ENCODE measurements around the gene MNDA.

MNDA gene

DNA sequence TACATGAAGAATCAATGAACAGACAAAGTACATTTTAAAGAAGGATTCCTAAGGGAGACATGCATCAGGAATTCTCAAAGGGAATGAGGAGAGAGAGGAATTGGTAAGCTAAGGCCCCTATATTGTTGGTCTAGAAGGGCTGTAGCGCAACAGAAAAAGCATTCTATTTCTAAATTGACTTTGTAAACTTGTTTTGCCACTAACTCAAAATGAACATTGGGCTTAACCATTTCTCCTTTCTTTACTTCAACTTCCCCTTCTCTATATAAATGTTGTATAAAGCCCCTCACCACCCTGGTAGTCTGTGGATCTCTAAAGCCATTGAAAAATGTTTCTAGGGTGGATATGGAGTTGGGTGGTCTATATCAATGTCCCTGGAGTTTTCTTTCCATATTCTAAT lies 29.8 kb upstream of the MNDA start:
- H3K27ac ChIP-seq (ENCODE audit: low read depth, low read length, poor library complexity, severe bottlenecking) = no peak overlapping the region
- no peak for TF ChIP-seq EZH2 (IDR thresholded peaks at IDR 0.05; ENCODE audit: borderline replicate concordance, low read length)
- TF ChIP-seq, protein P1, sequence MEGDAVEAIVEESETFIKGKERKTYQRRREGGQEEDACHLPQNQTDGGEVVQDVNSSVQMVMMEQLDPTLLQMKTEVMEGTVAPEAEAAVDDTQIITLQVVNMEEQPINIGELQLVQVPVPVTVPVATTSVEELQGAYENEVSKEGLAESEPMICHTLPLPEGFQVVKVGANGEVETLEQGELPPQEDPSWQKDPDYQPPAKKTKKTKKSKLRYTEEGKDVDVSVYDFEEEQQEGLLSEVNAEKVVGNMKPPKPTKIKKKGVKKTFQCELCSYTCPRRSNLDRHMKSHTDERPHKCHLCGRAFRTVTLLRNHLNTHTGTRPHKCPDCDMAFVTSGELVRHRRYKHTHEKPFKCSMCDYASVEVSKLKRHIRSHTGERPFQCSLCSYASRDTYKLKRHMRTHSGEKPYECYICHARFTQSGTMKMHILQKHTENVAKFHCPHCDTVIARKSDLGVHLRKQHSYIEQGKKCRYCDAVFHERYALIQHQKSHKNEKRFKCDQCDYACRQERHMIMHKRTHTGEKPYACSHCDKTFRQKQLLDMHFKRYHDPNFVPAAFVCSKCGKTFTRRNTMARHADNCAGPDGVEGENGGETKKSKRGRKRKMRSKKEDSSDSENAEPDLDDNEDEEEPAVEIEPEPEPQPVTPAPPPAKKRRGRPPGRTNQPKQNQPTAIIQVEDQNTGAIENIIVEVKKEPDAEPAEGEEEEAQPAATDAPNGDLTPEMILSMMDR (IDR thresholded peaks at IDR 0.05; ENCODE audit: low read length) = no peak
- no peaks in the 10 kb centered on the region for H4K20me1 ChIP-seq (ENCODE audit: insufficient read depth, low read length)
- no peaks in the 10 kb centered on the region for H3K4me1 ChIP-seq (ENCODE audit: insufficient read depth, low read length, severe bottlenecking)
- no peak overlapping the region for H3K4me3 ChIP-seq (ENCODE audit: low read depth, low read length, poor library complexity, severe bottlenecking)
- no peaks in the 10 kb centered on the region for H3K9me2 ChIP-seq (ENCODE audit: low read depth, low read length)
- H3K27me3 ChIP-seq (ENCODE audit: insufficient read depth, low read length) = no peaks in the 10 kb centered on the region
- no peaks in the 10 kb centered on the region for H3F3A ChIP-seq (ENCODE audit: insufficient read depth, low read length)
- H3K4me2 ChIP-seq (ENCODE audit: low read length) = no peak overlapping the region
- no peak overlapping the region for H3K9ac ChIP-seq (ENCODE audit: low read length)
- no peaks in the 10 kb centered on the region for H3K36me3 ChIP-seq (ENCODE audit: insufficient read depth, low read length)
- no peaks in the 10 kb centered on the region for H3K79me2 ChIP-seq (ENCODE audit: insufficient read depth, low read length)
- H3K9me3 ChIP-seq (ENCODE audit: low read length) = no peaks in the 10 kb centered on the region
- no peak overlapping the region for H2AFZ ChIP-seq (ENCODE audit: low read length)

DNA sequence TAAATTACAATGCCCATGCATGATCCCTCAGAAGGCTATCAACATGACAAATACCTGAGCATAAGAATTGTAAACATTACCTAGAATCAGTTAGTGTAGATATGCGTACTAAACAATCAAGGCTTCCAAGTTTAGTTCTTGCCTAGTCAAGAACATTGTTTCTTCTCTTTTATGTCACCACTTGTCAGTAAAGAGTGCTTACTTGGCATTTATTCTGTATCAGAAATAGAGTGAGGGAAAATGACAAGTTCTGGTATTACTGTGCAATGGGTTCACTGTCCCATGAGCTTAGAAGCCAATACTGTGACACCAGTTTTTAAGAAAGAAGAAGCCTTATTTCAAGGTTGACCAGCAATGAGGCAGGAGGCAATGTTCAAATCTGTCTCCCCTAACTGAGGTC lies 27.5 kb upstream of the MNDA start:
- Histone ChIP-seq H3K4me3 (ENCODE audit: low read depth, low read length, poor library complexity, severe bottlenecking) (no peak overlapping the region), H4K20me1 (ENCODE audit: insufficient read depth, low read length) (no peaks in the 10 kb centered on the region), H3K79me2 (ENCODE audit: insufficient read depth, low read length) (no peaks in the 10 kb centered on the region), H3K9me2 (ENCODE audit: low read depth, low read length) (no peaks in the 10 kb centered on the region), H3K27me3 (ENCODE audit: insufficient read depth, low read length) (no peaks in the 10 kb centered on the region), H3F3A (ENCODE audit: insufficient read depth, low read length) (no peaks in the 10 kb centered on the region), H3K27ac (ENCODE audit: low read depth, low read length, poor library complexity, severe bottlenecking) (no peak overlapping the region), H3K36me3 (ENCODE audit: insufficient read depth, low read length) (no peaks in the 10 kb centered on the region), H3K9me3 (ENCODE audit: low read length) (no peaks in the 10 kb centered on the region), H3K4me2 (ENCODE audit: low read length) (no peak overlapping the region), H3K4me1 (ENCODE audit: insufficient read depth, low read length, severe bottlenecking) (no peaks in the 10 kb centered on the region), H2AFZ (ENCODE audit: low read length) (no peak overlapping the region), H3K9ac (ENCODE audit: low read length) (no peak overlapping the region)
- TF ChIP-seq, protein P1 (IDR thresholded peaks at IDR 0.05; ENCODE audit: low read length) = no peak
- TF ChIP-seq EZH2 (IDR thresholded peaks at IDR 0.05; ENCODE audit: borderline replicate concordance, low read length) = no peak

DNA sequence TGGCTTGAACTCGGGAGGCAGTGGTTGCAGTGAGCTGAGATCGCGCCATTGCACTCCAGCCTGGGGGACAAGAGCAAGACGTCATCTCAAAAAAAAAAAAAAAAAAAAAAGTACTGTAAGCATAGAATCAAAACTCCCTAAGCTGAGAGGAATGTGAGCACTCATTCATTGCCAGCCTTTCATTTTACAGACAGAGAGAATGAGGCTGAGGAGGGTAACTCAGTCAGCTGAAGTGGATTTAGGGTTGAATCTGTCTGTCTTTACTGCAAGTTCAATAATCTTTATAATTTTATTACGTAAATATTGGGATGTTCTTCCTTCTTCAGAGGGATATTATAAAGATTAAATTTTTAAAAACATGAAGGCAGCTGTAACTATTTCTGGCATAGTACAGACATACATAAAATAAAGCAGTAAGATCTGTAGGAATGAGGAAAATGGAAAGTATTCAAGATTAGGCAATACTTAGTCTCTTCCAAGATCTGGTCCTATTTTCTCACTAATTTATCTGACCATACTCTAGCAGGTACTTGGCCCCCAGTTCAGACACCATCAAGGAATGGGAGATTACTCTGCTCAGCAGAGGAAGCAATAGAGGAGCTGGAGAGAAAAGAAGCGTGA lies 24.1 kb upstream of the MNDA start:
- Histone ChIP-seq H3K36me3 (ENCODE audit: insufficient read depth, low read length) (no peaks in the 10 kb centered on the region), H4K20me1 (ENCODE audit: insufficient read depth, low read length) (no peaks in the 10 kb centered on the region), H3F3A (ENCODE audit: insufficient read depth, low read length) (no peaks in the 10 kb centered on the region), H3K9me3 (ENCODE audit: low read length) (no peaks in the 10 kb centered on the region), H3K27me3 (ENCODE audit: insufficient read depth, low read length) (no peaks in the 10 kb centered on the region), H3K4me2 (ENCODE audit: low read length) (no peak overlapping the region), H3K9ac (ENCODE audit: low read length) (no peak overlapping the region), H3K9me2 (ENCODE audit: low read depth, low read length) (no peaks in the 10 kb centered on the region), H3K27ac (ENCODE audit: low read depth, low read length, poor library complexity, severe bottlenecking) (no peak overlapping the region), H3K4me3 (ENCODE audit: low read depth, low read length, poor library complexity, severe bottlenecking) (no peak overlapping the region), H3K4me1 (ENCODE audit: insufficient read depth, low read length, severe bottlenecking) (no peaks in the 10 kb centered on the region), H3K79me2 (ENCODE audit: insufficient read depth, low read length) (no peaks in the 10 kb centered on the region), H2AFZ (ENCODE audit: low read length) (no peak overlapping the region)
- TF ChIP-seq, protein P1 (IDR thresholded peaks at IDR 0.05; ENCODE audit: low read length) = no peak
- no peak for TF ChIP-seq EZH2 (IDR thresholded peaks at IDR 0.05; ENCODE audit: borderline replicate concordance, low read length)
